ENCODE data around the gene MALRD1. TPM values are rescaled to one million over a fixed set of nuclear protein-coding genes. Genes with fewer than 3 reads are reported as not detected.

The MALRD1 gene
- total RNA-seq, 1 experiment from 2014 or later, result not detected

- BruUV-seq (replicated peaks), result no TSS peak
- intact Hi-C loops (cut with micrococcal nuclease; ENCODE audit: unreplicated experiment) (no loop called here), in situ Hi-C loops (cut with HindIII; ENCODE audit: low pct_unique_long_range_greater_than_20kb, low sequenced_read_pairs) (no loop called here)
- H3K27me3 ChIP-seq (ENCODE audit: control insufficient read depth, insufficient read depth, low read length), result no peaks in the 10 kb centered on the region
- no peak overlapping the region for H3K27ac ChIP-seq (ENCODE audit: low read length)
- no peaks in the 10 kb centered on the region for H3K9me3 ChIP-seq (ENCODE audit: control insufficient read depth, insufficient read depth, low read depth, low read length)
- no peak for ATAC-seq
- no peaks in the 10 kb centered on the region for H3K36me3 ChIP-seq (ENCODE audit: control insufficient read depth, insufficient read depth, low read length)
- TF ChIP-seq CTCF (IDR thresholded peaks at IDR 0.05) (no peak), TCF7L2 (IDR thresholded peaks at IDR 0.05; ENCODE audit: low read depth, low read length) (no peak), REST (IDR thresholded peaks at IDR 0.05; ENCODE audit: insufficient read depth in 1 of 2, low read depth in 2 of 2, low read length in 1 of 2) (no peak), SIN3A (IDR thresholded peaks at IDR 0.05; ENCODE audit: borderline replicate concordance, insufficient read depth, low read depth, low read length) (no peak), POLR2AphosphoS5 (IDR thresholded peaks at IDR 0.05; ENCODE audit: low read depth, low read length) (no peak)
- no peak for DNase-seq (ENCODE audit: low read depth, low spot score)
- H3K4me1 ChIP-seq (ENCODE audit: control insufficient read depth, insufficient read depth, low read length), result no peaks in the 10 kb centered on the region
- CTCF ChIA-PET, result no interaction called here
- no peak overlapping the region for H3K4me3 ChIP-seq (ENCODE audit: low read depth in 2 of 2, low read length in 2 of 2)
- POLR2A ChIA-PET, result no interaction called here
These were observed 199.2 kb downstream of the MALRD1 start for GRCh38 chr10:19247843-19248242.

GRCh38 chr10:19250546-19250945 lies 201.9 kb downstream of the MALRD1 start:
- Histone ChIP-seq H3K27me3 (ENCODE audit: control insufficient read depth, insufficient read depth, low read length) (no peaks in the 10 kb centered on the region), H3K36me3 (ENCODE audit: control insufficient read depth, insufficient read depth, low read length) (no peaks in the 10 kb centered on the region), H3K4me3 (ENCODE audit: low read depth in 2 of 2, low read length in 2 of 2) (no peak overlapping the region), H3K27ac (ENCODE audit: low read length) (no peak overlapping the region), H3K4me1 (ENCODE audit: control insufficient read depth, insufficient read depth, low read length) (no peaks in the 10 kb centered on the region), H3K9me3 (ENCODE audit: control insufficient read depth, insufficient read depth, low read depth, low read length) (no peaks in the 10 kb centered on the region)
- intact Hi-C loops (cut with micrococcal nuclease; ENCODE audit: unreplicated experiment), result no loop called here
- BruUV-seq (replicated peaks), result no TSS peak
- ATAC-seq (no peak), DNase-seq (ENCODE audit: low read depth, low spot score) (no peak)
- CTCF ChIA-PET, result no interaction called here
- POLR2A ChIA-PET, result no interaction called here
- TF ChIP-seq REST (IDR thresholded peaks at IDR 0.05; ENCODE audit: insufficient read depth in 1 of 2, low read depth in 2 of 2, low read length in 1 of 2) (no peak), POLR2AphosphoS5 (IDR thresholded peaks at IDR 0.05; ENCODE audit: low read depth, low read length) (no peak), TCF7L2 (IDR thresholded peaks at IDR 0.05; ENCODE audit: low read depth, low read length) (no peak), SIN3A (IDR thresholded peaks at IDR 0.05; ENCODE audit: borderline replicate concordance, insufficient read depth, low read depth, low read length) (no peak), CTCF (IDR thresholded peaks at IDR 0.05) (no peak)
- in situ Hi-C loops (cut with HindIII; ENCODE audit: low pct_unique_long_range_greater_than_20kb, low sequenced_read_pairs), result no loop called here

Data from Panc1 (cell line).